Colonic mucosa (tissue), 4 donors: Measurements from ENCODE around the gene TMEM126A. TPM values are rescaled to one million over a fixed set of nuclear protein-coding genes. Genes with fewer than 3 reads are reported as not detected.
A peak's percentile ranks its signal among the peaks of the same experiment; 100 is the strongest.
"Not testable (repeated sequence)": the region's sequence is repeated elsewhere in the genome, so short reads cannot be mapped to it uniquely, and the experiment has no call there.

Source experiments
- DNase-seq: peaks from one replicate; pipeline ENCODE4 v3.0.0-alpha.2; 2020
- H3K27ac ChIP-seq: fragments of 200-600 bp; one replicate; pipeline ENCODE4 v1.8.0; 2021
- H3K27me3 ChIP-seq: fragments of 200-600 bp; one replicate; pipeline ENCODE4 v1.8.0; 2021
- H3K36me3 ChIP-seq: fragments of 200-600 bp; one replicate; pipeline ENCODE4 v1.8.0; 2021
- H3K4me1 ChIP-seq: fragments of 200-600 bp; one replicate; pipeline ENCODE4 v1.8.0; 2021; ENCODE audit warnings: mild to moderate bottlenecking
- H3K4me3 ChIP-seq: fragments of 200-600 bp; one replicate; pipeline ENCODE4 v1.8.0; 2021
- H3K9ac ChIP-seq, 2 donors: one replicate each; pipeline ENCODE4 v1.7.0; 2013; ENCODE audit warnings: control low read depth in 2 of 2, low read depth in 2 of 2, low read length in 2 of 2
- H3K9me3 ChIP-seq: fragments of 200-600 bp; one replicate; pipeline ENCODE4 v1.8.0; 2021
- CTCF ChIP-seq: fragments of 200-600 bp; IDR thresholded peaks from one replicate; pipeline ENCODE4 v1.8.0; 2022; ENCODE audit warnings: antibody characterized with exemption, mild to moderate bottlenecking
- intact Hi-C: fragments of 100-400 bp; cut with DNase I; formaldehyde crosslinking; loops from one replicate; pipeline ENCODE4 v1.14.1; 2022
- total RNA-seq, 2 donors: library from RNA; stranded (reverse); fragmentation: NEBNext Ultra II Directional in 1 of 2; extraction: Animal tissue kit (Norgen Biotek cat#: 25700) in 1 of 2; gene quantifications; one replicate each; pipeline ENCODE4 v1.2.1, GENCODE V29; 2021
- donor health status: healthy.
- donor health status: DM: no; HTN: no; CAD: no.
- donor health status: DM: no; HTN: no; CAD: no.

Gene TMEM126A
- total RNA-seq: 10 to 100 TPM; 22.0 to 36.4 TPM

DNA sequence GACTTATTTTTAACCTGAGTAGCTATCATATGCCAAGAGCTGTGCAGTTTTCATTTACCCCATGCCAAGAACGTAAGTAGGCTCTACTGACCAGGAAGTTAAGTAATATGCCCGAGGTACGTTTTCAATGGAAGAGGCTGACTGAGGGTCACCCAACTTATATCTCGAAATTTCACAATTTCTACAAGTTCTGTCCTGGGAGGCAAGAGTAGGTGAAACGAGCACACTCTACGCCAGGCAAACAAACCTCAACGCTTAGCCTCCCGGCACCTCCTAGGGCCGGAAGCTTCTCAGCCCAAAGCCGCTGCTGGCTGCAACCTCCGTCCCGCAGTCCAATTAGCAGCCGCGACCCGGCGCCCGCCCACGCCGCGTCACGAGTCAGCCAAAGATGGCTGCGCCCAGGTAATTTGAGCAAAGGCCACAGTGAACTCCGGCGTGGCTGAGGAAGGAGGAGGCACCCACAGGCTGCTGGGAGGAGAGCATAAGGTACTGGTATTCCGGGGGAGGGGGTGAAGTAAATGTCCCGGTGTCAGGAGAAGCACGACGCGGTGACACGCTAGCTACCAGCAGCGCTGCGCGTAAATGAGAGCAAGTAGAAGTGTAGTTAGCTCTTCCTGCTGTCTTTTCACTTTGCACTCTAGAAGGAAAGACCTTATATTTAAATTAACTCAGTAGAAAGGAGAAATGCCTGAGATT, at the start of gene TMEM126A:
Gene TMEM126A, plus strand, starts transcription at position 364 of the 696 bp plus-strand sequence. CDS start 2,289 bp downstream, outside the sequence.
- Histone ChIP-seq H3K4me1 (peaks cover 3% of the 10 kb centered on the region), H3K4me3 (peak within 1 kb of the TSS; percentile 66), H3K9me3 (no peaks in the 10 kb centered on the region), H3K36me3 (no peaks in the 10 kb centered on the region), H3K27ac (peak within 1 kb of the TSS; percentile 84), H3K27me3 (no peaks in the 10 kb centered on the region), H3K9ac (peak within 1 kb of the TSS; percentile 65 to 94)
- intact Hi-C loops: no loop called here
- TF ChIP-seq CTCF: no peak
- DNase-seq: peak; percentile 93

- DNase-seq: no peak
- no peaks in the 10 kb centered on the region for H3K27me3 ChIP-seq
- H3K9me3 ChIP-seq: no peaks in the 10 kb centered on the region
- no peak overlapping the region for H3K4me3 ChIP-seq
- no peaks in the 10 kb centered on the region for H3K4me1 ChIP-seq
- intact Hi-C loops: no loop called here
- no peaks in the 10 kb centered on the region for H3K36me3 ChIP-seq
- no peak overlapping the region for H3K9ac ChIP-seq
- TF ChIP-seq CTCF: no peak
- H3K27ac ChIP-seq: no peak overlapping the region
Observed at GRCh38 chr11:85599083-85599482, 48.7 kb upstream of the TMEM126A start.

- TF ChIP-seq CTCF: no peak
- no peaks in the 10 kb centered on the region for H3K27me3 ChIP-seq
Observed at GRCh38 chr11:85602526-85603213, 45.1 kb upstream of the TMEM126A start.

GRCh38 chr11:85603220-85603619, 44.5 kb upstream of the TMEM126A start:
- intact Hi-C loops: no loop called here
- Histone ChIP-seq H3K27me3 (no peaks in the 10 kb centered on the region), H3K36me3 (no peaks in the 10 kb centered on the region), H3K4me1 (no peaks in the 10 kb centered on the region), H3K9me3 (no peaks in the 10 kb centered on the region), H3K4me3 (no peak overlapping the region), H3K27ac (no peak overlapping the region), H3K9ac (no peak overlapping the region)
- TF ChIP-seq CTCF: no peak
- no peak for DNase-seq

More at GRCh38 chr11:85602526-85603213, 45.1 kb upstream of the TMEM126A start:
- no peaks in the 10 kb centered on the region for H3K9me3 ChIP-seq
- intact Hi-C loops: no loop called here
- DNase-seq: no peak
- H3K9ac ChIP-seq: no peak overlapping the region
- no peaks in the 10 kb centered on the region for H3K36me3 ChIP-seq
- H3K4me3 ChIP-seq: no peak overlapping the region
- H3K4me1 ChIP-seq: no peaks in the 10 kb centered on the region
- no peak overlapping the region for H3K27ac ChIP-seq

- intact Hi-C loops, DNase-seq, H3K36me3 ChIP-seq, H3K9me3 ChIP-seq, H3K27ac ChIP-seq, H3K9ac ChIP-seq, H3K27me3 ChIP-seq, H3K4me1 ChIP-seq, H3K4me3 ChIP-seq: not testable (repeated sequence)
Observed at GRCh38 chr11:85606237-85606636, 41.5 kb upstream of the TMEM126A start.

DNA sequence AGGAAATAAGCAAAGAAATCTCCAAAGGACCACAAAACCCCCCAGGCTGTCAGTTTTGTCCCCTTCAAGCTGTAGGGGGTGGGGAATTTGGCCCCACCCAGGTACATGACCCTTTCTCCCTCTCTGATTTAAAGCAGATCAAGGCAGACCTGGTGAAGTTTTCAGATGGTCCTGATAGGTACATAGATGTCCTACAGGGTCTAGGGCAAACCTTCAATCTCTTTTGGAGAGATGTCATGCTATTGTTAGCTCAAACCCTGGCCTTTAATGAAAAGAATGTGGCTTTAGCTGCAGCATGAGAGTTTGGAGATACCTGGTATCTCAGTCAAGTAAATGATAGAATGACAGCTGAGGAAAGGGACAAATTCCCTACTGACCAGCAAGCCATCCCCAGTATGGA, 39.1 kb upstream of the TMEM126A start:
- H3K27me3 ChIP-seq, H3K27ac ChIP-seq, H3K4me3 ChIP-seq, H3K4me1 ChIP-seq, H3K36me3 ChIP-seq, DNase-seq, intact Hi-C loops, H3K9ac ChIP-seq, H3K9me3 ChIP-seq: not testable (repeated sequence)

- H3K4me1 ChIP-seq, DNase-seq, H3K4me3 ChIP-seq, intact Hi-C loops, H3K27me3 ChIP-seq, H3K27ac ChIP-seq, H3K9me3 ChIP-seq, H3K9ac ChIP-seq, H3K36me3 ChIP-seq: not testable (repeated sequence)
Observed at GRCh38 chr11:85609286-85609685, 38.5 kb upstream of the TMEM126A start.

DNA sequence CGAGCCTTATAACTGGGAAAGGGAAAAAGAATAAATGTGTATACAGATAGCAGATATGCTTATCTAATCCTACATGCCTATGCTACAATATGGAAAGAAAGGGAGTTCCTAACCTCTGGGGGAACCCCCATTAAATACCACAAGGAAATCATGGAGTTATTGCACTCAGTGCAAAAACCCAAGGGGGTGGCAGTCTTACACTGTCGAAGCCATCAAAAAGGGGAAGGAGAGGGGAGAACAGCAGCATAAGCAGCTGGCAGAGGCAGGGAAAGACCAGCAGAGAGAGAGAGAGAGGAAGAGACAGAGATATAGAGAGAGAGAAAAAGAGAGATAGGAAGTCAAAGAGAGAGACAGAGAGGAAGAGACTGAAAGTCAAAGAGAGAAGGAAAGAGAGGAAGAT, 36.1 kb upstream of the TMEM126A start:
- H3K4me3 ChIP-seq, H3K27ac ChIP-seq, H3K27me3 ChIP-seq, H3K9ac ChIP-seq, intact Hi-C loops, H3K4me1 ChIP-seq, H3K9me3 ChIP-seq, DNase-seq, H3K36me3 ChIP-seq: not testable (repeated sequence)
